ENCODE results near the gene TIMP3.

Gene TIMP3

DNA sequence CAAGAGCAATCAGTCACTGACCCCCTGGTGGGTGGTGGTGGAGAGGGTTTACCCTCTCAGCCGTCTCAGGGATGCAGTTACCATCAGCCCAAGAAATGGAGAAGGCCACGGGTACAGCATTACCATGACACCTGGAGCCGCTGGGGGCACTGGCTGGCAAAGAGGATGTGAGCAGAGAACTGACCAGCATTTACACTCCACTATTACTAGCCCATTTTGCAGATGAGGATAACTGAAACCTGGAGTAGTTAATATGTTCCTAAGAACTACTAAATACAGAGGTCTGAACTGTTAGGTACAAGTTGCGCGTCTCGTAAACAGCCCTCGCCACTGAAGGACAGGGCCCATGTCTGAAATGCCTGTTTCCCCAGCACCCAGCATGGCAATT is 79.0 kb downstream of the TIMP3 start:
- H3K9ac ChIP-seq (ENCODE audit: insufficient read length, low read depth) = no peak overlapping the region
- H3K4me3 ChIP-seq (ENCODE audit: insufficient read length, low read depth) = no peak overlapping the region
- TF ChIP-seq ZNF274 (IDR thresholded peaks at IDR 0.05; ENCODE audit: low read depth, low read length) (no peak), SUZ12 (IDR thresholded peaks at IDR 0.05; ENCODE audit: extremely low read depth, insufficient read depth, insufficient read length) (no peak), YY1 (IDR thresholded peaks at IDR 0.05; ENCODE audit: insufficient read depth, insufficient read length) (no peak)
- no peak for DNase-seq (ENCODE audit: low read depth, low spot score)
- no peaks in the 10 kb centered on the region for H3K36me3 ChIP-seq (ENCODE audit: insufficient read depth, insufficient read length, low read length)
- H3K4me1 ChIP-seq (ENCODE audit: insufficient read depth, insufficient read length) = no peaks in the 10 kb centered on the region
- H3K9me3 ChIP-seq (ENCODE audit: insufficient read depth, low read length) = no peaks in the 10 kb centered on the region
- no peaks in the 10 kb centered on the region for H3K27me3 ChIP-seq (ENCODE audit: insufficient read depth, insufficient read length)

DNA sequence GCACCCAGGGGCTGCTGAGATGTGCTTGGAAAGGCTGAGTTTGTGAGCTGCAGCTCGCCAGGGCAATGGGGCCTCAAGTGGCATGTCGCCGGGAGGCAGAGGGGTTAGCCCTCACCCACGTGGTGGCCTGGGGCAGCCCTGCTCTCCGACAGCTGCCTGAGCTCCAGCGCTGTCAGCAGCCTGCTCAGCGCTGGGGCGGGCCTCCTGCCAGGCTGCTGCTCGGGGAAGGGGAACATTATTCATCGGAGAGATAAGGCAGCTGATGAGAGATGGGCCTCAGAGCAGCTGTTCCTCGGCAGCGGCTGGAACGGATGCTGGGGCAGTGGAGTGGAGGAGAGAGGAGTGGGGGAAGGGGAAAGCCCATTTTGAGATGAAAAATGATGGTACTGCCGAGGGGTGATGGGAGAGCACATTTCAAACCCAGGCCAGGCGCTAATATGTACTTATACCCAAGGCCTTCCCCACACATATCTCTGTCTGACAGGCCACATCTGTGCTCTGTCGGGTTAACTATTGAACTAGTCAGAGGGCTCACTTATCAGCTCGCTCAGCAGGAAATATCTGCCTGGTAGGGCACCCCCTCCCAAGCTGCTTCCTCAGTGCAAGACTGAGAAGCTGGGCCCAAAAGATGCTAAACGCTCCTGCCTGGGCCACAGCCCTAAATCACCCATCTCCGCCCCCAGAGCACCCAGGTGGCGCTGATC is 79.5 kb downstream of the TIMP3 start:
- no peaks in the 10 kb centered on the region for H3K4me1 ChIP-seq (ENCODE audit: insufficient read depth, insufficient read length)
- H3K4me3 ChIP-seq (ENCODE audit: insufficient read length, low read depth) = no peak overlapping the region
- no peaks in the 10 kb centered on the region for H3K27me3 ChIP-seq (ENCODE audit: insufficient read depth, insufficient read length)
- H3K9ac ChIP-seq (ENCODE audit: insufficient read length, low read depth) = no peak overlapping the region
- no peaks in the 10 kb centered on the region for H3K36me3 ChIP-seq (ENCODE audit: insufficient read depth, insufficient read length, low read length)
- no peak for DNase-seq (ENCODE audit: low read depth, low spot score)
- no peaks in the 10 kb centered on the region for H3K9me3 ChIP-seq (ENCODE audit: insufficient read depth, low read length)
- TF ChIP-seq YY1 (IDR thresholded peaks at IDR 0.05; ENCODE audit: insufficient read depth, insufficient read length) = no peak
- TF ChIP-seq SUZ12 (IDR thresholded peaks at IDR 0.05; ENCODE audit: extremely low read depth, insufficient read depth, insufficient read length) = no peak
- TF ChIP-seq ZNF274 (IDR thresholded peaks at IDR 0.05; ENCODE audit: low read depth, low read length) = no peak

DNA sequence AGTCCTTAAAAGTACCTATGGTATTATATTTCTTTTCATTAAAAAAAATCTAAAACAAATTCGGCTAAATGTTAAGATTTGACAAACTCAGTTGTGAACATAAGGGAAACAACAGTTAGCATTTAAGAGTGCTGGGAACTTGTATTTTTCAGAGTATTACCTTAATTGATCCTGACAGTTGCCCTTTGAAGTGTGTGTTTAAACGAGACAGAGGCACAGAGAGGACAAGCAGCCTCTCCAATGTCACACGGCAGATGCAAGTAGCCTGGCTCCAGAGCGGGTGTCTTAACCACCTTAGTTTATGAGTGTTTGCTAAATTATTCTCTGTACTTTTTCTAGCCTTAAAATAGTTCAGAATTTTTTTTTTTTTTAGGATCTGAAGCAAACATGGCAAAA is 80.9 kb downstream of the TIMP3 start:
- Histone ChIP-seq H3K27me3 (ENCODE audit: insufficient read depth, insufficient read length) (no peaks in the 10 kb centered on the region), H3K4me1 (ENCODE audit: insufficient read depth, insufficient read length) (no peaks in the 10 kb centered on the region), H3K4me3 (ENCODE audit: insufficient read length, low read depth) (no peak overlapping the region), H3K36me3 (ENCODE audit: insufficient read depth, insufficient read length, low read length) (no peaks in the 10 kb centered on the region), H3K9ac (ENCODE audit: insufficient read length, low read depth) (no peak overlapping the region), H3K9me3 (ENCODE audit: insufficient read depth, low read length) (no peaks in the 10 kb centered on the region)
- TF ChIP-seq YY1 (IDR thresholded peaks at IDR 0.05; ENCODE audit: insufficient read depth, insufficient read length) (no peak), ZNF274 (IDR thresholded peaks at IDR 0.05; ENCODE audit: low read depth, low read length) (no peak), SUZ12 (IDR thresholded peaks at IDR 0.05; ENCODE audit: extremely low read depth, insufficient read depth, insufficient read length) (no peak)
- DNase-seq (ENCODE audit: low read depth, low spot score) = no peak

DNA sequence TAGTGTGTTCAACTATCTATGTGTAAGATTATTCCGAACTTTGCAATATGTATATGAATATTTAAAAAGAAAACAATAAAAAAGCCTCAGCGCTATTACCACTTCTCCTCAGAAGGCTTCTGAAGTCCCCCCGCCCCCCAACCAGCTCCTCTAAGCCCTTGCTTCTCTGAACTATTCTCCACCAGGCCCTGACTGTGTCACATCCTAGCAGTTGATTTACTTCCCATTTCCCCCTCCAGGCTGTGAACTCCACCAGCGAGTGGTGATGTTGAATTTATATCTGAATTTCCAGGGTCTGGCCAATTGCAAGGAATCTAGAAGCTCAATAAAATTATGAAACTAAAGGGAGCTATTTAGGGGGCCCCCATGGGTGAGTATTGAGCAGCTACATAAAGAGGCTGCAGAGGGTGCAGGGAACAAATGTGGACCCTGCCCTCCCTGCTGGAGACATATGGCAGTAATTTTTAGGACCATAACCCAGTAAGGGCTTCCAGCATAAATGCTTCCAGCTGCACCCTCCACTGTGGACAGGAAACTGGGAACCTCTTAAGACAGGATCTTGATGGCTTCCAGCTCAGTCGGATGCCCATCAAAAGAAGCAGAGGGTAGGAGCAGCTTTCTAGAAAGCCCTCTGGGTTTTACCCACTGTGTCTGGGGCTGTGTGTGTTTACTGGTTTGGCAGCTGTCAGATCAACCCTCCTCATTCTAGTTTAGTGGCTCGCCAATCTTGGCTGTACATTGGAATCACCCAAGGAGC is 81.4 kb downstream of the TIMP3 start:
- H3K4me1 ChIP-seq (ENCODE audit: insufficient read depth, insufficient read length) = no peaks in the 10 kb centered on the region
- no peak for DNase-seq (ENCODE audit: low read depth, low spot score)
- no peak overlapping the region for H3K9ac ChIP-seq (ENCODE audit: insufficient read length, low read depth)
- H3K36me3 ChIP-seq (ENCODE audit: insufficient read depth, insufficient read length, low read length) = no peaks in the 10 kb centered on the region
- TF ChIP-seq SUZ12 (IDR thresholded peaks at IDR 0.05; ENCODE audit: extremely low read depth, insufficient read depth, insufficient read length) = no peak
- no peak for TF ChIP-seq ZNF274 (IDR thresholded peaks at IDR 0.05; ENCODE audit: low read depth, low read length)
- TF ChIP-seq YY1 (IDR thresholded peaks at IDR 0.05; ENCODE audit: insufficient read depth, insufficient read length) = no peak
- H3K4me3 ChIP-seq (ENCODE audit: insufficient read length, low read depth) = no peak overlapping the region
- no peaks in the 10 kb centered on the region for H3K27me3 ChIP-seq (ENCODE audit: insufficient read depth, insufficient read length)
- no peaks in the 10 kb centered on the region for H3K9me3 ChIP-seq (ENCODE audit: insufficient read depth, low read length)

DNA sequence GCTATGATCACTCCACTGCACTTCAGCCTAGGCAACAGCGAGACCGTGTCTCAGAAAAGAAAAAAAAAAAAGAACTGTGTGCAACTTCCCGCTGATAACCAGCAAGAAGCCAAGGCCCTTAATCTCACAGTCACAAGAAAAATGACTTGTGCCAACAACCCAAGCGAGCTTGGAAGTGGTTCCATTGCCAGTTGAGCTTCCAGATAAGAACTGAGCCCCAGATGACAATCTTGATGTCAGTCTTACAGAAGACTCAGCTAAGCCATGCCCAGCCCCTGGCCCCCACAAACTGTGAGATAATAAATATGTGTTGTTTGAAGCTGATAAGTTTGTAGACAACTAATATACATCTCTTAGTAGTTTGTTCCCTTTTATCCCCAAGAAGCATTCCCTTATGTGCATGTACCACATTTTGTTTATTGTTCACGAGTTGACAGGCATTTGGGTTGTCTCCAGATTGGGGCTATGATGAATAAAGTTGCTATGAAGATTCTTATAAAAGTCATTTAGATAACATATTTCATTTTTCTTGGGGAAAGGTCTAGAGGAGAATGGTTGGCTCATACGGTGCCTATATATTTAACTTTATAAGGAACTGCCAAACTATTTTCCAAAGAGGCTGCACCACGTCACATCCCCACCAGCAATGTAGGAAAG is 85.9 kb downstream of the TIMP3 start:
- no peak for TF ChIP-seq ZNF274 (IDR thresholded peaks at IDR 0.05; ENCODE audit: low read depth, low read length)
- no peak for TF ChIP-seq YY1 (IDR thresholded peaks at IDR 0.05; ENCODE audit: insufficient read depth, insufficient read length)
- TF ChIP-seq SUZ12 (IDR thresholded peaks at IDR 0.05; ENCODE audit: extremely low read depth, insufficient read depth, insufficient read length) = no peak
- Histone ChIP-seq H3K4me3 (ENCODE audit: insufficient read length, low read depth) (no peak overlapping the region), H3K4me1 (ENCODE audit: insufficient read depth, insufficient read length) (no peaks in the 10 kb centered on the region), H3K27me3 (ENCODE audit: insufficient read depth, insufficient read length) (no peaks in the 10 kb centered on the region), H3K9ac (ENCODE audit: insufficient read length, low read depth) (no peak overlapping the region), H3K9me3 (ENCODE audit: insufficient read depth, low read length) (no peaks in the 10 kb centered on the region), H3K36me3 (ENCODE audit: insufficient read depth, insufficient read length, low read length) (no peaks in the 10 kb centered on the region)
- no peak for DNase-seq (ENCODE audit: low read depth, low spot score)

DNA sequence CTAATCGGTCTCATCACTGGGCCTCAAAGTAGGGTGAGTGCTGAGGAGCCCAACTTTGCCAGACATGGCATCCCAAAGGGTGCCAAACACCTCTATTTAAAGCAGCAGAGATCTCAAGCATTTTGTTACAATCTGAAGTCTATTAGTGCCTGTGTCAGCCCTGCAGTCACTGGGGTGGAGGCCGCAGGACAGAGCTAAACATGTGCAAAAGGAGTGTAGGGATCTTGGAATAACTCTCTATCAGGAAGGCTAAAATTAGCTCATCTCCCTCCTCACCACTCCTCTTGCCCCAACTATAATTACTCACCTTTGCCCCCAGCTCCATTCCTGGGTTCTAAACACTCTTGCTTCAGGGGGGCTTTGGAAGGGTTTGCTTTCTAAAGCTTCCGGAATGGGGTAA is 87.5 kb downstream of the TIMP3 start:
- DNase-seq (ENCODE audit: low read depth, low spot score) = no peak
- H3K27me3 ChIP-seq (ENCODE audit: insufficient read depth, insufficient read length) = no peaks in the 10 kb centered on the region
- no peak for TF ChIP-seq SUZ12 (IDR thresholded peaks at IDR 0.05; ENCODE audit: extremely low read depth, insufficient read depth, insufficient read length)
- TF ChIP-seq ZNF274 (IDR thresholded peaks at IDR 0.05; ENCODE audit: low read depth, low read length) = no peak
- no peak for TF ChIP-seq YY1 (IDR thresholded peaks at IDR 0.05; ENCODE audit: insufficient read depth, insufficient read length)
- H3K9ac ChIP-seq (ENCODE audit: insufficient read length, low read depth) = no peak overlapping the region
- no peaks in the 10 kb centered on the region for H3K9me3 ChIP-seq (ENCODE audit: insufficient read depth, low read length)
- H3K36me3 ChIP-seq (ENCODE audit: insufficient read depth, insufficient read length, low read length) = no peaks in the 10 kb centered on the region
- H3K4me3 ChIP-seq (ENCODE audit: insufficient read length, low read depth) = no peak overlapping the region
- no peaks in the 10 kb centered on the region for H3K4me1 ChIP-seq (ENCODE audit: insufficient read depth, insufficient read length)

DNA sequence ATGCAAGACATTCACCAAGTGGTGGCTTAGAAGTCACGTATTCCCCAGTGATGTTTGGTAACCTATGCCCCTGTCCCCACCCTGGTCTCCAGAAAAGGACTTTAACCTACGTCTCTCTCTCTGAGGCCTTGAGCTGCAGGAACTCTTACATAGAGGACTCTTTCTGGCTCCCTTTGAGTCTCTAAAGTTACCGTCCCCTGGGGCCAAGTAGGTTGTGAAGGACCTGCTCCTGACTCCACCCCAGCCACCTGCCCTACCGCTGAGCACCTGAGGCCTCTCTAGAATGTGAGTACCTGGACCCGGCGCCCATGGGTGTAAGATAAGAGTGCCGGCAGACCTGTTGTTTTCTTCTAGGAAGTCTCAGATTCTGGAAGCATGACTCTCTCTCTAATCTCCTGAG is 95.4 kb downstream of the TIMP3 start:
- no peak for DNase-seq (ENCODE audit: low read depth, low spot score)
- Histone ChIP-seq H3K27me3 (ENCODE audit: insufficient read depth, insufficient read length) (no peaks in the 10 kb centered on the region), H3K4me3 (ENCODE audit: insufficient read length, low read depth) (no peak overlapping the region), H3K4me1 (ENCODE audit: insufficient read depth, insufficient read length) (no peaks in the 10 kb centered on the region), H3K9me3 (ENCODE audit: insufficient read depth, low read length) (0 out of 2 replicates have a peak, but pooled peaks cover 3% of the 10 kb centered on the region), H3K36me3 (ENCODE audit: insufficient read depth, insufficient read length, low read length) (no peaks in the 10 kb centered on the region), H3K9ac (ENCODE audit: insufficient read length, low read depth) (no peak overlapping the region)
- TF ChIP-seq ZNF274 (IDR thresholded peaks at IDR 0.05; ENCODE audit: low read depth, low read length) = no peak
- no peak for TF ChIP-seq SUZ12 (IDR thresholded peaks at IDR 0.05; ENCODE audit: extremely low read depth, insufficient read depth, insufficient read length)
- TF ChIP-seq YY1 (IDR thresholded peaks at IDR 0.05; ENCODE audit: insufficient read depth, insufficient read length) = no peak
